Stimulated activated CD4-positive, alpha-beta T cell treated with anti-CD3 and anti-CD28 coated beads, Interleukin-4, amount 100 ng/mL, for 4 hours (primary cell): ENCODE results near the gene C14orf132.

Experiments
- DNase-seq, 2 experiments: peaks; one replicate each; pipeline ENCODE4 v3.0.0-alpha.2; 2020

Gene C14orf132

GRCh38 chr14:96122496-96122895, 83.3 kb downstream of the C14orf132 start:
- DNase-seq = no peak

GRCh38 chr14:96125536-96125935, 86.4 kb downstream of the C14orf132 start:
- DNase-seq = no peak

GRCh38 chr14:96126339-96126782, 87.2 kb downstream of the C14orf132 start:
- DNase-seq = peak in 1 of 2 experiments; percentile 3

GRCh38 chr14:96126783-96127271, 87.7 kb downstream of the C14orf132 start:
- DNase-seq = no peak

- DNase-seq = no peak
Measured at GRCh38 chr14:96129128-96129736, 90.1 kb downstream of the C14orf132 start.

- DNase-seq = no peak
Measured at GRCh38 chr14:96130391-96130790, 91.2 kb downstream of the C14orf132 start.

- DNase-seq = no peak
Measured at GRCh38 chr14:96130854-96131253, 91.7 kb downstream of the C14orf132 start.

- DNase-seq = no peak
Measured at GRCh38 chr14:96131836-96132235, 92.7 kb downstream of the C14orf132 start.

- no peak for DNase-seq
Measured at GRCh38 chr14:96134508-96134907, 95.3 kb downstream of the C14orf132 start.

GRCh38 chr14:96135285-96135684, 96.1 kb downstream of the C14orf132 start:
- DNase-seq = no peak

- DNase-seq = no peak
Measured at GRCh38 chr14:96136371-96137005, 97.3 kb downstream of the C14orf132 start.

- DNase-seq = no peak
Measured at GRCh38 chr14:96138241-96138640, 99.1 kb downstream of the C14orf132 start.

GRCh38 chr14:96139169-96139568, 100.0 kb downstream of the C14orf132 start:
- no peak for DNase-seq

- no peak for DNase-seq
Measured at GRCh38 chr14:96139879-96140278, 100.7 kb downstream of the C14orf132 start.

- no peak for DNase-seq
Measured at GRCh38 chr14:96140952-96141351, 101.8 kb downstream of the C14orf132 start.
